Mononuclear cell (primary cell): ENCODE measurements around the gene AKAP8. TPM values are rescaled to one million over a fixed set of nuclear protein-coding genes. Genes with fewer than 3 reads are reported as not detected.
A peak's percentile ranks its signal among the peaks of the same experiment; 100 is the strongest.
"Not testable (repeated sequence)": the region's sequence is repeated elsewhere in the genome, so short reads cannot be mapped to it uniquely, and the experiment has no call there.

Experiments
- H3K27me3 ChIP-seq: 2 replicates; pipeline ENCODE4 v1.6.0; 2011; ENCODE audit warnings: low read length, control low read depth; ENCODE audit not compliant: insufficient read depth
- H3K4me1 ChIP-seq: 2 replicates; pipeline ENCODE4 v1.5.1; 2011; ENCODE audit warnings: mild to moderate bottlenecking, low read length, control low read depth; ENCODE audit not compliant: insufficient read depth
- H3K4me3 ChIP-seq: 2 replicates; pipeline ENCODE4 v1.5.1; 2011; ENCODE audit warnings: mild to moderate bottlenecking, low read length, moderate library complexity
- H3K9me3 ChIP-seq: 2 replicates; pipeline ENCODE4 v1.5.1; 2011; ENCODE audit warnings: low read depth, mild to moderate bottlenecking, control low read depth, low read length
- total RNA-seq: library from RNA; depleted of rRNA; stranded (reverse); fragments of >200 nt; gene quantifications from one replicate; pipeline ENCODE4 v1.2.3, GENCODE V29; 2012

The AKAP8 gene
- total RNA-seq, 1 donor = 57.5 TPM

- H3K4me1 ChIP-seq = no peaks in the 10 kb centered on the region
- H3K27me3 ChIP-seq = no peaks in the 10 kb centered on the region
- no peaks in the 10 kb centered on the region for H3K9me3 ChIP-seq
- no peak overlapping the region for H3K4me3 ChIP-seq
These were observed 18.2 kb upstream of the AKAP8 start for GRCh38 chr19:15397782-15398181.

- no peaks in the 10 kb centered on the region for H3K4me1 ChIP-seq
- no peaks in the 10 kb centered on the region for H3K27me3 ChIP-seq
- no peak overlapping the region for H3K4me3 ChIP-seq
- no peaks in the 10 kb centered on the region for H3K9me3 ChIP-seq
These were observed 17.6 kb upstream of the AKAP8 start for GRCh38 chr19:15397236-15397635.

- Histone ChIP-seq H3K27me3 (no peaks in the 10 kb centered on the region), H3K9me3 (no peaks in the 10 kb centered on the region), H3K4me1 (no peaks in the 10 kb centered on the region), H3K4me3 (no peak overlapping the region)
These were observed 16.8 kb upstream of the AKAP8 start for GRCh38 chr19:15396436-15396835.

DNA sequence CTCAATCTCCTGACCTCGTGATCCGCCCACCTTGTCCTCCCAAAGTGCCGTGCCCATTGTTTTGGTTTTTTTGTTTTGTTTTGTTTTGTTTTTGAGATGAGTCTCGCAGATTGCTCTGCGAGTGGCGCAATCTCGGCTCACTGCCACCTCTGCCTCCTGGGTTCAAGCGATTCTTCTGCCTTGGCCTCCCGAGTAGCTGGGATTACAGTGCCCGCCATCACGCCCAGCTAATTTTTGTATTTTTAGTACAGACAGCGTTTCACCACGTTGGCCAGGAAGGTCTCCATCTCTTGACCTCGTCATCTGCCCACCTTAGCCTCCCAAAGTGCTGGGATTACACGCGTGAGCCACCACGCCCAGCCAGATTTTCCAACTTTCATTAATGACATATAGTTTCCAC is 15.7 kb upstream of the AKAP8 start:
- not testable (repeated sequence) for H3K4me1 ChIP-seq, H3K9me3 ChIP-seq, H3K4me3 ChIP-seq, H3K27me3 ChIP-seq

GRCh38 chr19:15394426-15394825 is 14.8 kb upstream of the AKAP8 start:
- Histone ChIP-seq H3K27me3 (no peaks in the 10 kb centered on the region), H3K4me3 (no peak overlapping the region), H3K4me1 (no peaks in the 10 kb centered on the region), H3K9me3 (no peaks in the 10 kb centered on the region)

- no peaks in the 10 kb centered on the region for H3K9me3 ChIP-seq
- no peaks in the 10 kb centered on the region for H3K27me3 ChIP-seq
- H3K4me1 ChIP-seq = no peaks in the 10 kb centered on the region
- no peak overlapping the region for H3K4me3 ChIP-seq
These were observed 14.4 kb upstream of the AKAP8 start for GRCh38 chr19:15393963-15394362.

DNA sequence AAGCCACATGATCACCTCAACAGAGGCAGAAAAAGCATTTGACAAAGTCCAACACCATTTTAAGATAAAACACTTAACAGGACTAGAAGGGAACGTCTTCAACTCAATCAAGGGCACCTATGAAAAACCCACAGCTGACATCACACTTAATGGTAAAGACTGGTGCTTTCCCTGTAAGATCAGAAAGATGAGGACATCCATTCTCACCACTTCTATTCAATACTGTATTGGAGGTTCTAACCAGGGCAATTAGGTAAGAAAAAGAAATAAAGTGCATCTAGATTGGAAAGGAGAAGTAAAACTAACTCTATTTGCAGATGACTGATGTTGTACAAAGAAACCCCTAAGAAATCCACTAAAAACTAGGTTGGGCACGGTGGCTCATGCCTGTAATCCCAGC is 11.2 kb upstream of the AKAP8 start:
- Histone ChIP-seq H3K27me3 (no peaks in the 10 kb centered on the region), H3K4me3 (no peak overlapping the region), H3K9me3 (no peaks in the 10 kb centered on the region), H3K4me1 (no peaks in the 10 kb centered on the region)

- Histone ChIP-seq H3K9me3 (no peaks in the 10 kb centered on the region), H3K27me3 (no peaks in the 10 kb centered on the region), H3K4me1 (peaks cover 21% of the 10 kb centered on the region), H3K4me3 (no peak overlapping the region)
These were observed 2.3 kb upstream of the AKAP8 start for GRCh38 chr19:15381864-15382263.

- Histone ChIP-seq H3K27me3 (no peaks in the 10 kb centered on the region), H3K9me3 (no peaks in the 10 kb centered on the region), H3K4me1 (peaks cover 23% of the 10 kb centered on the region), H3K4me3 (no peak overlapping the region)
These were observed 1.8 kb upstream of the AKAP8 start for GRCh38 chr19:15381429-15381828.

GRCh38 chr19:15379999-15380647 is 536 bp upstream of the AKAP8 start:
- Histone ChIP-seq H3K4me1 (peaks cover 25% of the 10 kb centered on the region), H3K27me3 (no peaks in the 10 kb centered on the region), H3K4me3 (peak overlapping the region; percentile 98), H3K9me3 (no peaks in the 10 kb centered on the region)

- Histone ChIP-seq H3K4me1 (peaks cover 27% of the 10 kb centered on the region), H3K9me3 (no peaks in the 10 kb centered on the region), H3K4me3 (peak overlapping the region; percentile 98), H3K27me3 (no peaks in the 10 kb centered on the region)
These were observed 979 bp downstream of the AKAP8 start for GRCh38 chr19:15378534-15379082.

DNA sequence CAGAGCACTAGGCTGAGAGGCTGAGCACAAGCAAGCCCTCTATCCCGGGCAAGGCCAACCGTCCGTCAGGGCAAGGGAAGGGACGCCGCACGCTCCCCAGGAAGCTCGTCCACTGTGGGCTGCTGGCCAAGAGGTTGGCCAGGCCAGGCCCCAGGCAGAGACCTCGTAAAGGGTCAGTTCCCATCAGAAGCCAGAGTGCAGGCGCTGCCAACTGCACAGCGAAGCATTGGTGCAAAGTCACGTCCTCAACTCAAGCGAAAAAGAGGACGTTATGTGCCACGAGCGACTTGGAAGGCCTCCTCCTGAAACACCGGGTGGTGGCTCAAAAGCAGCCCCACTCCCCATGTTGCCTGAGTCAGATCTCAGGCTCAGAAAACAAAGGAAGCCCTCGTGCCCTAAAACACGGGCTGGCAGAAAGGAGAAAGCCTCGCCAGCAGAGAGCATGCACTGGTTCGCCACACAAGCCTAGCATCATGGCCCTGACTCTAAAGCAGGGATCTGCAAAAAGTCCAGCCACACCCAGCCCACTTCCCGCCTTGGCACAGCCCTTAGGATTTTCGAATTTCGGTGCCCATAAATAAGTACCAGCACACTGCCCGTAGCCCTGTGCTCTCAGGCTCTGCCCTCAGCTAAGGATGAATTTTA is 4.7 kb downstream of the AKAP8 start:
- H3K4me1 ChIP-seq = peaks cover 21% of the 10 kb centered on the region
- H3K27me3 ChIP-seq = no peaks in the 10 kb centered on the region
- H3K4me3 ChIP-seq = no peak overlapping the region
- no peaks in the 10 kb centered on the region for H3K9me3 ChIP-seq

GRCh38 chr19:15374105-15374651 is 5.4 kb downstream of the AKAP8 start:
- no peak overlapping the region for H3K4me3 ChIP-seq
- no peaks in the 10 kb centered on the region for H3K9me3 ChIP-seq
- H3K27me3 ChIP-seq = no peaks in the 10 kb centered on the region
- H3K4me1 ChIP-seq = peaks cover 21% of the 10 kb centered on the region

GRCh38 chr19:15373644-15374043 is 5.9 kb downstream of the AKAP8 start:
- H3K4me1 ChIP-seq = peaks cover 21% of the 10 kb centered on the region
- H3K4me3 ChIP-seq = no peak overlapping the region
- H3K27me3 ChIP-seq = no peaks in the 10 kb centered on the region
- H3K9me3 ChIP-seq = no peaks in the 10 kb centered on the region

- peaks cover 17% of the 10 kb centered on the region for H3K4me1 ChIP-seq
- H3K27me3 ChIP-seq = no peaks in the 10 kb centered on the region
- H3K4me3 ChIP-seq = no peak overlapping the region
- H3K9me3 ChIP-seq = no peaks in the 10 kb centered on the region
These were observed 6.7 kb downstream of the AKAP8 start for GRCh38 chr19:15372891-15373301.
